CD8-positive, alpha-beta memory T cell (primary cell): ENCODE data around the gene SCAMP3. TPM values are rescaled to one million over a fixed set of nuclear protein-coding genes. Genes with fewer than 3 reads are reported as not detected.

Source experiments
- CTCF ChIA-PET: fragments of 350-600 bp; sonication (Branson Sonifier 250); formaldehyde crosslinking; loops from one replicate; lab custom pipeline; 2021; ENCODE audit warnings: antibody characterized with exemption; lab: Charles Lee
- POLR2A ChIA-PET: fragments of 350-600 bp; sonication (Branson Sonifier 250); formaldehyde crosslinking; loops from one replicate; lab custom pipeline; 2021; ENCODE audit warnings: antibody characterized with exemption; lab: Charles Lee
- DNase-seq, 5 donors: peaks; one replicate each; pipeline versions ENCODE4 v3.0.0 to v3.0.0-alpha.2; 2020 to 2022; ENCODE audit warnings: mixed read lengths in 1 of 5
- H3K27ac ChIP-seq: one replicate; pipeline ENCODE4 v1.7.0; 2013; ENCODE audit warnings: low read depth, mild to moderate bottlenecking, low read length, moderate library complexity
- H3K27me3 ChIP-seq: 2 replicates; pipeline ENCODE4 v1.7.0; 2013; ENCODE audit warnings: low read length, mild to moderate bottlenecking; ENCODE audit not compliant: insufficient read depth, poor library complexity, severe bottlenecking
- H3K36me3 ChIP-seq: 2 replicates; pipeline ENCODE4 v1.7.0; 2013; ENCODE audit warnings: mild to moderate bottlenecking, low read length, moderate library complexity; ENCODE audit not compliant: insufficient read depth
- H3K4me1 ChIP-seq: 2 replicates; pipeline ENCODE4 v1.7.0; 2013; ENCODE audit warnings: mild to moderate bottlenecking, low read length, moderate library complexity; ENCODE audit not compliant: insufficient read depth
- H3K4me3 ChIP-seq: 2 replicates; pipeline ENCODE4 v1.7.0; 2013; ENCODE audit warnings: mild to moderate bottlenecking, low read length
- H3K9me3 ChIP-seq: 2 replicates; pipeline ENCODE4 v1.7.0; 2013; ENCODE audit warnings: mild to moderate bottlenecking, low read length
- H3K27ac Mint-ChIP-seq, 8 donors: one replicate each; pipeline ENCODE4 v1.8.0; 2020 to 2021; ENCODE audit warnings: mixed read lengths in 8 of 8, mild to moderate bottlenecking in 6 of 8, inconsistent platforms in 3 of 8, moderate library complexity in 3 of 8
- H3K27me3 Mint-ChIP-seq, 2 donors: one replicate each; pipeline ENCODE4 v1.8.0; 2020 to 2021; ENCODE audit warnings: mixed read lengths in 2 of 2, mild to moderate bottlenecking in 1 of 2, moderate library complexity in 1 of 2
- H3K36me3 Mint-ChIP-seq, 3 donors: one replicate each; pipeline ENCODE4 v1.8.0; 2020 to 2021; ENCODE audit warnings: mixed read lengths in 3 of 3, inconsistent platforms in 1 of 3, mild to moderate bottlenecking in 1 of 3
- H3K4me1 Mint-ChIP-seq, 3 donors: one replicate each; pipeline ENCODE4 v1.8.0; 2020 to 2021; ENCODE audit warnings: mixed read lengths in 3 of 3, inconsistent platforms in 1 of 3, mild to moderate bottlenecking in 1 of 3
- H3K4me3 Mint-ChIP-seq, 7 donors: one replicate each; pipeline ENCODE4 v1.8.0; 2020 to 2021; ENCODE audit warnings: mixed read lengths in 7 of 7, mild to moderate bottlenecking in 6 of 7, moderate library complexity in 4 of 7, inconsistent platforms in 2 of 7
- H3K9me3 Mint-ChIP-seq, 5 donors: one replicate each; pipeline ENCODE4 v1.8.0; 2020 to 2022; ENCODE audit warnings: mixed read lengths in 5 of 5, mild to moderate bottlenecking in 3 of 5, moderate library complexity in 2 of 5, inconsistent platforms in 1 of 5
- polyA plus RNA-seq: library from polyadenylated mRNA; unstranded; fragments of 300-500 nt; fragmentation: Illumina TruSeq; gene quantifications from one replicate; pipeline ENCODE4 v1.2.3, GENCODE V29; 2021
- total RNA-seq, 2 experiments: library from RNA; stranded (reverse); gene quantifications; one replicate each; pipeline ENCODE4 v1.2.3, GENCODE V29; 2021

SCAMP3 gene
- total and polyA plus RNA-seq, 3 experiments from 2014 or later, result 152 to 179 (median 158) TPM

- Mint-ChIP-seq H3K4me3 (peak overlapping the region in 1 of 7 donors; percentile 9), H3K27ac (no peak overlapping the region), H3K27me3 (peaks cover 0 to 1% of the 10 kb centered on the region in 2 donors), H3K36me3 (no peaks in the 10 kb centered on the region), H3K9me3 (no peaks in the 10 kb centered on the region), H3K4me1 (peaks cover 8 to 11% (median 9%) of the 10 kb centered on the region in 3 donors)
- ChIA-PET POLR2A (interaction anchor here (0.5 to 1.6 kb wide), 2 partner anchors 9 to 160 kb away, joined by 3 to 5 read pairs; partner anchors contain the start of gene CLK2), CTCF (interaction anchor here (1.6 kb wide), 1 partner anchor 41 kb away, joined by 4 read pairs; no protein-coding TSS in a partner anchor)
- DNase-seq, result no peak
- Histone ChIP-seq H3K27ac (no peak overlapping the region), H3K4me3 (no peak overlapping the region), H3K27me3 (no peaks in the 10 kb centered on the region), H3K9me3 (no peaks in the 10 kb centered on the region), H3K4me1 (peaks cover 9% of the 10 kb centered on the region), H3K36me3 (no peaks in the 10 kb centered on the region)
Measured at GRCh38 chr1:155282488-155283091, 20.4 kb upstream of the SCAMP3 start.

GRCh38 chr1:155279268-155279667 is 17.1 kb upstream of the SCAMP3 start:
- Mint-ChIP-seq H3K4me3 (peak overlapping the region in 2 of 7 donors; percentile 20 to 89), H3K27ac (peak overlapping the region in 5 of 8 donors; percentile 10 to 84 (median 28)), H3K9me3 (no peaks in the 10 kb centered on the region), H3K27me3 (no peaks in the 10 kb centered on the region), H3K36me3 (no peaks in the 10 kb centered on the region), H3K4me1 (peaks cover 20 to 27% (median 24%) of the 10 kb centered on the region in 3 donors)
- Histone ChIP-seq H3K9me3 (no peaks in the 10 kb centered on the region), H3K27ac (no peak overlapping the region), H3K4me1 (peaks cover 22% of the 10 kb centered on the region), H3K27me3 (no peaks in the 10 kb centered on the region), H3K36me3 (no peaks in the 10 kb centered on the region), H3K4me3 (no peak overlapping the region)
- DNase-seq, result no peak
- ChIA-PET POLR2A (no interaction called here), CTCF (interaction anchor here (1.2 to 2.4 kb wide), 3 partner anchors 18 to 44 kb away, joined by 3 to 12 read pairs (median 6); no protein-coding TSS in a partner anchor)

DNA sequence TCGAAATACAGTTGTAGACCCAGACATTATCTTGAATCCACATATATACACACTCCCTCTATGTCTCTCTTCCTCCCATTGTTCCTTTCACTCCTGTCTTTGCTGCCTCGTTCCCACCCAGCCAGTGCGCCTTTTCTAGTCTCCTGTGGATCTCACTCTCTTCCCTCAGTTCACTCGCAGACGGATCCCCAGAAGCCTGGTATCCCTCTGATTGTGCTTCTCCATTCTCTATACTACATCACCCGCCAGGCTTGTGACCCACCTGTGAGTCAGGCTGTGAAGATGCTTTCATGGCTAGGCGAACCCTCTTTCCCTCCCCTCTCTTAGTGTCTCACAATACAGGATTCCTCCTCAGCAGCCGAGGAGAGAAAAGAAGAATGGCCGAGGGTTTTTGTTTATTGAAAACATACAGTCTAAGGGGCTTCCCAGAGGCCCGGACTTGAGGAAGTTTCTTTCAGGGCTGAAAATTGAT is 16.6 kb upstream of the SCAMP3 start:
- H3K27me3 Mint-ChIP-seq, result no peaks in the 10 kb centered on the region
- H3K9me3 Mint-ChIP-seq, result no peaks in the 10 kb centered on the region
- H3K36me3 Mint-ChIP-seq, result no peaks in the 10 kb centered on the region
- H3K4me1 Mint-ChIP-seq, result peaks cover 22 to 29% (median 26%) of the 10 kb centered on the region in 3 donors
- peak overlapping the region; percentile 24 to 89 (median 80) for H3K4me3 Mint-ChIP-seq
- ChIA-PET CTCF (interaction anchor here (1.1 to 2.4 kb wide), 3 partner anchors 28 to 579 kb away, joined by 3 to 12 read pairs (median 6); partner anchors contain the start of gene GON4L), POLR2A (interaction anchor here (1.0 kb wide), 1 partner anchor 45 kb away, joined by 3 read pairs; no protein-coding TSS in a partner anchor)
- peak overlapping the region; percentile 30 to 87 (median 60) for H3K27ac Mint-ChIP-seq
- Histone ChIP-seq H3K4me3 (no peak overlapping the region), H3K27ac (no peak overlapping the region), H3K9me3 (no peaks in the 10 kb centered on the region), H3K4me1 (peaks cover 26% of the 10 kb centered on the region), H3K27me3 (no peaks in the 10 kb centered on the region), H3K36me3 (no peaks in the 10 kb centered on the region)
- no peak for DNase-seq

GRCh38 chr1:155277902-155278688 is 15.9 kb upstream of the SCAMP3 start:
- peak overlapping the region; percentile 68 to 89 (median 80) for H3K4me3 Mint-ChIP-seq
- H3K36me3 Mint-ChIP-seq, result peaks cover 0 to 4% (median 0%) of the 10 kb centered on the region in 3 donors
- Histone ChIP-seq H3K27ac (peak overlapping the region; percentile 7), H3K27me3 (no peaks in the 10 kb centered on the region), H3K4me3 (peak overlapping the region; percentile 59), H3K36me3 (no peaks in the 10 kb centered on the region), H3K9me3 (no peaks in the 10 kb centered on the region), H3K4me1 (peaks cover 29% of the 10 kb centered on the region)
- ChIA-PET POLR2A (interaction anchor here (1.0 kb wide), 1 partner anchor 46 kb away, joined by 3 read pairs; no protein-coding TSS in a partner anchor), CTCF (interaction anchor here (1.1 to 2.4 kb wide), 3 partner anchors 27 to 579 kb away, joined by 3 to 12 read pairs (median 6); partner anchors contain the start of gene GON4L)
- H3K4me1 Mint-ChIP-seq, result peaks cover 26 to 35% (median 30%) of the 10 kb centered on the region in 3 donors
- no peaks in the 10 kb centered on the region for H3K9me3 Mint-ChIP-seq
- peak overlapping the region; percentile 17 to 87 (median 60) for H3K27ac Mint-ChIP-seq
- no peaks in the 10 kb centered on the region for H3K27me3 Mint-ChIP-seq
- peak; percentile 68 to 88 (median 75) for DNase-seq

DNA sequence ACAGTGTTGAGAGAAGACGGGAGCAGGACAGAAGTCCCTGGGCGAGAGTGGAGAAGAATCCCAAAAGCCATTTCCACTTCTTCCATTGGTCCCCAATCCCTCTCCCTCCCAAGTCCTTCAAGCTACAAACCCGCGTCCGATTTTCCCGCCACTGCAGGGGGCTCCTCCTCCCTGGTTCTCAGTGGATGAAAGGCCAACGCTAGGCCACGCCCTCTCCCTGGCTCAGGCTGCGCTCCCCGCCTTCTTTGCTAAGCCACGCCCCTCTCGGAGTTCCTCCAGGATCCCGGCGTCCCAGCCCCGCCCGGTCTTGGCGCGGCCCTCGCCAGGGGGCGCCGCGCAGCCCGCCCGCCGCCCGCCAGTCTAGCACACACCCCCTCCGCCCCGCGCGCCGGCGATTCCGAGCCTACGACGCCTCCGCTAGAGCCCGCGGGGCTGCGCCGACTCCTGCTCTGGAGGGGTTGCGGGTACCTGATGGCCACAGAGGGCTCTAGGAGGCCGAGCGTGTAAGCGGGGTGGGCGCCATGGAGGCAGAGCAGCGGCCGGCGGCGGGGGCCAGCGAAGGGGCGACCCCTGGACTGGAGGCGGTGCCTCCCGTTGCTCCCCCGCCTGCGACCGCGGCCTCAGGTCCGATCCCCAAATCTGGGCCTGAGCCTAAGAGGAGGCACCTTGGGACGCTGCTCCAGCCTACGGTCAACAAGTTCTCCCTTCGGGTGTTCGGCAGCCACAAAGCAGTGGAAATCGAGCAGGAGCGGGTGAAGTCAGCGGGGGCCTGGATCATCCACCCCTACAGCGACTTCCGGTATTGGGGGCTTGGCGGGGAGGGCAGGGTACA is 15.1 kb upstream of the SCAMP3 start, which contains the start of gene HCN3:
Gene HCN3 (plus strand): TSS at position 394 of the 832 bp plus-strand sequence. CDS start 128 bp downstream, at position 522.
- Mint-ChIP-seq H3K27me3 (no peaks in the 10 kb centered on the region), H3K36me3 (peaks cover 0 to 10% (median 0%) of the 10 kb centered on the region in 3 donors), H3K4me3 (peak within 1 kb of the TSS; percentile 68 to 89 (median 80)), H3K9me3 (no peaks in the 10 kb centered on the region), H3K4me1 (peaks cover 33 to 42% (median 37%) of the 10 kb centered on the region in 3 donors), H3K27ac (peak within 1 kb of the TSS; percentile 56 to 87 (median 64))
- DNase-seq, result peak; percentile 82 to 94 (median 91)
- H3K36me3 ChIP-seq, result no peaks in the 10 kb centered on the region
- peak within 1 kb of the TSS; percentile 59 for H3K4me3 ChIP-seq
- peaks cover 33% of the 10 kb centered on the region for H3K4me1 ChIP-seq
- H3K9me3 ChIP-seq, result no peaks in the 10 kb centered on the region
- ChIA-PET POLR2A (interaction anchor here (1.0 kb wide), 1 partner anchor 46 kb away, joined by 3 read pairs; no protein-coding TSS in a partner anchor), CTCF (interaction anchor here (1.1 to 9.0 kb wide), 6 partner anchors 11 to 580 kb away, joined by 3 to 64 read pairs (median 7); partner anchors contain the start of gene GON4L)
- peak within 1 kb of the TSS; percentile 7 for H3K27ac ChIP-seq
- no peaks in the 10 kb centered on the region for H3K27me3 ChIP-seq

DNA sequence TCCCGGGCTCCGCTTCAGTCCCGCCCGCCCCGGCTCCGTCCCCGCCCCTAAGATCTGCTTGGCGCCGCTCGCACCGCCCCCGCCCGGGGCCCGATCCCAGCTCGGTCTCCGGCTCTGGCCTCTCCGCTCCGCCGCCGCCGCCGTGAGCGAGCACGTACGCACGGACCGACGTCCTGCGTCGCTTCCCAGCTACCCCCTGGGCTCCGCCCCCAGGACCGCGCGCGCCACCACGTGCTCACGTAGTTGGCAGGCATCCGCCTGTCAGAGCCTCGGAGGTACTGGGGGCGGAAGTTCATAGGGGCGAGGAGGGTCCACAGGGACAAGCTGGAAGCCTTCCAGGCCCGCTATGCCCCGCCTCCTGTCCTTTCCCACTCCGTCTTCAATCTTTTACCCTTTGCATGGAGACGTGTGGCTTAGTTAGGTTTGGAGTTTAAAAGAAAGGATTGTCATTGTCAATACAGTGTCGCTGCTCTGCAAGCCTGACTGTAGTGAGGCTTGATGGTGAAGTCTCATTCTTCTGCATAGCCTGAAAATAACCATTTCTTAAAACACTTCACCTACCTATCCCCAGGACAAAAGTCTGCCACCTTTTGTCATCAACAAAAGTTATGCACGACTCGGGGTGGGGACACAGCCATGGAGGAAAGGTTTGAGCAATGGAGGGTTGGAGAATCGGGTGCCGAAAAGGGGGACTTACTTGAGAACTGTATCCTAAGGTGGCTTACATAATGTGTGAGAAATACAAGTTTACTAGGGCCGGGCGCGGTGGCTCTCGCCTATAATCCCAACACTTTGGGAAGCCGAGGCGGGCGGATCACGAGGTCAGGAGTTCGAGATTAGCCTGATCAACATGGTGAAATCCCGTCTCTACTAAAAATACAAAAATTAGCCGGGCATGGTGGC is 11.4 kb upstream of the SCAMP3 start, which contains the start of gene CLK2:
Gene CLK2 (minus strand): TSS at position 162 of the 903 bp plus-strand sequence. CDS start 2,527 bp downstream, outside the sequence.
- no peaks in the 10 kb centered on the region for H3K9me3 ChIP-seq
- ChIA-PET POLR2A (interaction anchor here (0.7 to 3.6 kb wide), 9 partner anchors 10 to 1315 kb away, joined by 3 to 25 read pairs (median 3); partner anchors contain the start of genes FDPS and SCAMP3), CTCF (interaction anchor here (0.7 to 9.0 kb wide), 10 partner anchors 10 to 193 kb away, joined by 3 to 64 read pairs (median 4); partner anchors contain the start of gene SCAMP3)
- no peaks in the 10 kb centered on the region for H3K9me3 Mint-ChIP-seq
- peak within 1 kb of the TSS; percentile 87 for H3K4me3 ChIP-seq
- peaks cover 23% of the 10 kb centered on the region for H3K36me3 ChIP-seq
- H3K4me1 ChIP-seq, result peaks cover 42% of the 10 kb centered on the region
- no peaks in the 10 kb centered on the region for H3K27me3 ChIP-seq
- peaks cover 41 to 56% (median 50%) of the 10 kb centered on the region in 3 donors for H3K4me1 Mint-ChIP-seq
- H3K27ac ChIP-seq, result peak within 1 kb of the TSS; percentile 64
- peak within 1 kb of the TSS; percentile 80 to 99 (median 95) for H3K27ac Mint-ChIP-seq
- H3K4me3 Mint-ChIP-seq, result peak within 1 kb of the TSS; percentile 90 to 97 (median 95)
- DNase-seq, result peak; percentile 90 to 96 (median 92)
- H3K27me3 Mint-ChIP-seq, result no peaks in the 10 kb centered on the region
- H3K36me3 Mint-ChIP-seq, result peaks cover 0 to 38% (median 12%) of the 10 kb centered on the region in 3 donors
